ENCODE results near the gene RPTOR. TPM values are rescaled to one million over a fixed set of nuclear protein-coding genes. Genes with fewer than 3 reads are reported as not detected.

Gene RPTOR
- total and polyA plus RNA-seq, 2 experiments from 2014 or later: 13.2 to 37.9 TPM

DNA sequence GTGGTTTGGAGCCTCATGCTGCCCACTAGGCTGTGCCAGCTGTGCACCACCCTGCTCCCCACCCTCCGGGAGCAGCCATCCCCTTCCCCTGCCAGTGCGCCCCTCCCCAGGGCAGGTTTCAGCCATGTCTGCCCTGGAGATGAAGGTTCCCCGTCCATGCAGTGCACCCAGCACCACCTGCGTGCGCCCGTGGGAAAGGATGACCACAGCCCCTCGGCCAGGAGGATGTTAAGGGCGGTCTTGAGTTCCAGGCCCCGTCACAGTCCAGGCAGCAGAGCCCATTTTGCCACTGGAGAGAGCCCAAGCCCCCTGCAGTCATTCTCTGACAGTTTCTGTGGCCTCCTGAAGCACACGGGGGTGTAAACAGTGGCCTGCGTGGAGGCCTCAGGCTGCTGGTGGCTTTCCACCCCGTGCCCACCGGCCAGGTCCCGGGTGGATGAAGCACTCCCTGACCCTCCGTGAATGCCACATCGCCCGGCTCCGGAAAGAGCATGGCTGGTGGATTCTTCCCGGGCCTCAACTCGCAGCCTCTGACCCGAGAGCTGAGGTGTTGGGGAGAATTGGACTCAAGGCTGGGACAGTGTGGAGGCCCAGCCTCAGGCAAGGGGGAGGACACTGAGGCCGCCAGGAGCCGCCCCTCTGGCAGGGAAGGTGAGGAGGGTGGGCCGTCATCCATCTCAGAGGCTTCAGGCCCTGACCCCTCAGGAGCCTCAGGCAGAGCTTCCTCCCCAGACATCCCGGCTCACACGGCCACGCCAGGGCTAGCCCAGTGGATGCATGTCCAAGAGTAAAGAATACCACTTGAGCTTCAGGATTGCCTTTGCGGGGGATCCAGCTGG is 377.3 kb downstream of the RPTOR start:
- Histone ChIP-seq H3K27ac (no peak overlapping the region), H3K4me1 (ENCODE audit: low read depth) (peaks cover 16% of the 10 kb centered on the region), H3K4me3 (no peak overlapping the region), H3K9me3 (ENCODE audit: low read depth) (no peaks in the 10 kb centered on the region), H3K27me3 (no peaks in the 10 kb centered on the region), H3K36me3 (no peaks in the 10 kb centered on the region)
- TF ChIP-seq, protein P1, sequence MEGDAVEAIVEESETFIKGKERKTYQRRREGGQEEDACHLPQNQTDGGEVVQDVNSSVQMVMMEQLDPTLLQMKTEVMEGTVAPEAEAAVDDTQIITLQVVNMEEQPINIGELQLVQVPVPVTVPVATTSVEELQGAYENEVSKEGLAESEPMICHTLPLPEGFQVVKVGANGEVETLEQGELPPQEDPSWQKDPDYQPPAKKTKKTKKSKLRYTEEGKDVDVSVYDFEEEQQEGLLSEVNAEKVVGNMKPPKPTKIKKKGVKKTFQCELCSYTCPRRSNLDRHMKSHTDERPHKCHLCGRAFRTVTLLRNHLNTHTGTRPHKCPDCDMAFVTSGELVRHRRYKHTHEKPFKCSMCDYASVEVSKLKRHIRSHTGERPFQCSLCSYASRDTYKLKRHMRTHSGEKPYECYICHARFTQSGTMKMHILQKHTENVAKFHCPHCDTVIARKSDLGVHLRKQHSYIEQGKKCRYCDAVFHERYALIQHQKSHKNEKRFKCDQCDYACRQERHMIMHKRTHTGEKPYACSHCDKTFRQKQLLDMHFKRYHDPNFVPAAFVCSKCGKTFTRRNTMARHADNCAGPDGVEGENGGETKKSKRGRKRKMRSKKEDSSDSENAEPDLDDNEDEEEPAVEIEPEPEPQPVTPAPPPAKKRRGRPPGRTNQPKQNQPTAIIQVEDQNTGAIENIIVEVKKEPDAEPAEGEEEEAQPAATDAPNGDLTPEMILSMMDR (IDR thresholded peaks at IDR 0.05; ENCODE audit: low read depth, low read length): no peak
- no peak for DNase-seq (ENCODE audit: low read depth in 1 of 2, low spot score in 1 of 2)

DNA sequence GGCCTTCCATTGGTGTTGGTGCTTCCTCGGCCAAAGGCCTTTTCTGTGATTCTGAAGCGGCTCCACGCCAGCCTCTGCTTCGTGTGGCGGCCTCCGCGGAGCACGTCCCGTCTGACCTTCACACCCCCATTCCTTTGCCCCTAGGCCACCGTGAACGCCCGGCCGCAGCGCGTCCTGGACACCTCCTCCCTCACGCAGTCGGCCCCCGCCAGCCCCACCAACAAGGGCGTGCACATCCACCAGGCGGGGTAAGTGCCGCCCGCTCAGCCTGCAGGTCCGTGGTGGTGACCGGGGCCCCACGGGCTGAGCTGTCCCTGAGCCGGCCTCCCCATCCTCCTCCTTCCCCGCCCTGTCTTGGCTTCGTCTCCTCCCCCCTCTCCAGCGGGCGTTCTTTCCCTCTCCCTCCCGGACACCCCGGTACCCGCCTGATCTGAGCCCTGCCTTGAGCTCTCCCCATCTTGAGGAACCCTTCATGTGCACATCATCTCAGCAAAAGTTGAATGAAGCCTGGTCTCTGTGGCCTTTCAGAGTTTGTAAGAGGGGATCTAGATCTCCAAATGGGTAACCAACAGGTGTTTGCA is 378.0 kb downstream of the RPTOR start:
- H3K27ac ChIP-seq: no peak overlapping the region
- H3K27me3 ChIP-seq: no peaks in the 10 kb centered on the region
- no peaks in the 10 kb centered on the region for H3K36me3 ChIP-seq
- TF ChIP-seq, protein P1 (IDR thresholded peaks at IDR 0.05; ENCODE audit: low read depth, low read length): no peak
- H3K9me3 ChIP-seq (ENCODE audit: low read depth): no peaks in the 10 kb centered on the region
- no peak for DNase-seq (ENCODE audit: low read depth in 1 of 2, low spot score in 1 of 2)
- H3K4me1 ChIP-seq (ENCODE audit: low read depth): peaks cover 16% of the 10 kb centered on the region
- no peak overlapping the region for H3K4me3 ChIP-seq

DNA sequence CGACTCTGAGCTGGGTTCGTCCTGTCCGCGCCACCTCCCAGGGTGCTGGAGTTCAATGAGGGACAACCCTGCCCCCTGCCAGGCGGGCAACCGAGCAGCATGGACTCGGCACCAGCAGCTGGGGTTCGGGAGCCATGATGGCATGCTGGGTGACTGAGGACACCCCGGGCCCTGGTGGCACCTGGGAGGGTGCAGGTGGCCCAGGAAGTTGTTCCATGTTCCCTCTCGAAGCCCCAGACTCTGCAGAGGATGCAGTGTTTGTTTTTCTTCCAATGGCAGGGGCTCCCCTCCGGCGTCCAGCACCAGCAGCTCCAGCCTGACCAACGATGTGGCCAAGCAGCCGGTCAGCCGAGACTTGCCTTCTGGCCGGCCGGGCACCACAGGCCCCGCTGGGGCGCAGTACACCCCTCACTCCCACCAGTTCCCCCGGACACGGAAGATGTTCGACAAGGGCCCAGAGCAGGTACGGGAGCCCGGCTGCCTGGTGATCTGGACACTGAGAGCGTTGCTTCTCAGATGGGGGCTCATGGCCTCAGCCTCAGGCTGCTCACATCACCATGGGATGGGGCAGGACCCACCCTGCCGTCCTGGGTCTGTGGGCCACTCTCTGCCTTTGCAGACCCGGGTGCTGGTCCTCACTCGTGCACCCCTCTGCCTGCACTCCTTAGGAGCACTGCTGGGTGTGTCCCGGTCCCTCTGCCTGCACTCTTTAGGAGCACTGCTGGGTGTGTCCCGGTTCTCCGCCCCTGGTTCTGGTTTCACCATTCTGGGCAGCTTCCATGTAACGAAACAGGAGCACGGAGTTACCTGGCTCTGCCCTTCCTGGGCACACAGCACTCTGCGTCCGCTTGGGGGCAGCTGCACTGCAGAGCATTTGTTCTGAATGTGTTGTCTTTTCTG is 378.8 kb downstream of the RPTOR start:
- H3K4me1 ChIP-seq (ENCODE audit: low read depth): peaks cover 23% of the 10 kb centered on the region
- no peak overlapping the region for H3K4me3 ChIP-seq
- H3K27ac ChIP-seq: no peak overlapping the region
- H3K36me3 ChIP-seq: no peaks in the 10 kb centered on the region
- no peak for DNase-seq (ENCODE audit: low read depth in 1 of 2, low spot score in 1 of 2)
- TF ChIP-seq, protein P1 (IDR thresholded peaks at IDR 0.05; ENCODE audit: low read depth, low read length): no peak
- H3K9me3 ChIP-seq (ENCODE audit: low read depth): no peaks in the 10 kb centered on the region
- no peaks in the 10 kb centered on the region for H3K27me3 ChIP-seq

DNA sequence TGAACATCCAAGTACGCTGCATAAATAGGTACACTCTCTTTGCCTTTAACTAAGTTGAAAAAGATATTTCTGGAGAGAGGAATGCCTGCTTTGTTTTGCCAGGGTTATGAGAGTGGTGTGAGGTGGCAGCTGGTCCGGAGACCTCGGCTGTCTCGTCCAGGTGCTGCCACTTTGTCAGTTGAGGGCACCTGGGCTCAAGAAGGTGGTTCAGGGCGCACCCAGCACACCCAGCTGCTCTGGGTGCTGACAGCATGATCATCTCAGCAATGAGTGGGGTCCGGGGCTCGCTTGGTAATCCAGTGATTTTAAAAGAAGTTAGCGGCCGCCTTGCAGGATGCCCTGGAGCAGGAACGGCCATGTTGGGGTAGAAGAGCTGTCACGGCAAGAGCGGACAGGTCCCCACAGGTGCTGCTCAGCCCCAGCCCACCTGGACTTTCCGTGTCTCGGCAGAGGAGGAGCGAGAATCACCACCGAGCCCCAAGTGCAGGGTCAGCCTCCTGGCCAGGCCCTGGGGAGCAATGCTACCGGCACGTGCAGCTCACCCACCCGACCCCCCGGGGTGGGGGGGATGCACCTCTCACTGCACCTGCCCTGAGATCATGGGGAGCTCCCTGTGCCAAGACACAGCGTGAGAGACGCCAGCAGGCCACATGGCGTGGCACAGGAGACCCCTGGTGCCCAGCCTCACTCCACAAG is 379.6 kb downstream of the RPTOR start:
- peaks cover 17% of the 10 kb centered on the region for H3K4me1 ChIP-seq (ENCODE audit: low read depth)
- H3K9me3 ChIP-seq (ENCODE audit: low read depth): no peaks in the 10 kb centered on the region
- TF ChIP-seq, protein P1 (IDR thresholded peaks at IDR 0.05; ENCODE audit: low read depth, low read length): no peak
- no peak overlapping the region for H3K27ac ChIP-seq
- no peak overlapping the region for H3K4me3 ChIP-seq
- no peaks in the 10 kb centered on the region for H3K27me3 ChIP-seq
- DNase-seq (ENCODE audit: low read depth in 1 of 2, low spot score in 1 of 2): no peak
- H3K36me3 ChIP-seq: no peaks in the 10 kb centered on the region

Measured in cardiac muscle cell (in vitro differentiated cells and primary cell).